Measurements from ENCODE around the gene MYO1F.

Gene MYO1F

GRCh38 chr19:8513687-8514504 lies 63.3 kb downstream of the MYO1F start, which contains the start of gene ZNF414:
Gene ZNF414 (minus strand): TSS chr19:8514167. CDS start chr19:8514046, 121 bp downstream.
- peaks cover 0 to 3% of the 10 kb centered on the region in 2 donors for H3K36me3 ChIP-seq (ENCODE audit: control insufficient read depth in 1 of 2, insufficient read depth in 2 of 2, low read length in 2 of 2)
- H3K9me3 ChIP-seq (ENCODE audit: control insufficient read depth in 1 of 2, low read length in 2 of 2) = no peaks in the 10 kb centered on the region
- H3K4me1 ChIP-seq (ENCODE audit: control insufficient read depth in 1 of 2, insufficient read depth in 2 of 2, low read length in 2 of 2) = peaks cover 4 to 24% of the 10 kb centered on the region in 2 donors
- no peaks in the 10 kb centered on the region for H3K27me3 ChIP-seq (ENCODE audit: low read depth, low read length)
- peak within 1 kb of the TSS; percentile 87 for H3K27ac ChIP-seq (ENCODE audit: low read length)
- peak within 1 kb of the TSS; percentile 65 to 67 for H3K4me3 ChIP-seq (ENCODE audit: low read depth in 1 of 2, low read length in 2 of 2)

- H3K27ac ChIP-seq (ENCODE audit: low read length) = peak overlapping the region; percentile 87
- H3K36me3 ChIP-seq (ENCODE audit: control insufficient read depth in 1 of 2, insufficient read depth in 2 of 2, low read length in 2 of 2) = peaks cover 0 to 3% of the 10 kb centered on the region in 2 donors
- peaks cover 4 to 24% of the 10 kb centered on the region in 2 donors for H3K4me1 ChIP-seq (ENCODE audit: control insufficient read depth in 1 of 2, insufficient read depth in 2 of 2, low read length in 2 of 2)
- no peaks in the 10 kb centered on the region for H3K9me3 ChIP-seq (ENCODE audit: control insufficient read depth in 1 of 2, low read length in 2 of 2)
- no peaks in the 10 kb centered on the region for H3K27me3 ChIP-seq (ENCODE audit: low read depth, low read length)
- H3K4me3 ChIP-seq (ENCODE audit: low read depth in 1 of 2, low read length in 2 of 2) = peak overlapping the region; percentile 65 to 67
Observed at GRCh38 chr19:8513036-8513686, 64.1 kb downstream of the MYO1F start.

- Histone ChIP-seq H3K4me1 (ENCODE audit: control insufficient read depth in 1 of 2, insufficient read depth in 2 of 2, low read length in 2 of 2) (peaks cover 4 to 24% of the 10 kb centered on the region in 2 donors), H3K36me3 (ENCODE audit: control insufficient read depth in 1 of 2, insufficient read depth in 2 of 2, low read length in 2 of 2) (peaks cover 0 to 3% of the 10 kb centered on the region in 2 donors), H3K9me3 (ENCODE audit: control insufficient read depth in 1 of 2, low read length in 2 of 2) (no peaks in the 10 kb centered on the region), H3K4me3 (ENCODE audit: low read depth in 1 of 2, low read length in 2 of 2) (peak overlapping the region in 1 of 2 donors; percentile 65), H3K27me3 (ENCODE audit: low read depth, low read length) (no peaks in the 10 kb centered on the region), H3K27ac (ENCODE audit: low read length) (no peak overlapping the region)
Observed at GRCh38 chr19:8512115-8512967, 64.9 kb downstream of the MYO1F start.

- Histone ChIP-seq H3K4me1 (ENCODE audit: control insufficient read depth in 1 of 2, insufficient read depth in 2 of 2, low read length in 2 of 2) (peaks cover 4 to 27% of the 10 kb centered on the region in 2 donors), H3K9me3 (ENCODE audit: control insufficient read depth in 1 of 2, low read length in 2 of 2) (no peaks in the 10 kb centered on the region), H3K27me3 (ENCODE audit: low read depth, low read length) (no peaks in the 10 kb centered on the region), H3K27ac (ENCODE audit: low read length) (no peak overlapping the region), H3K36me3 (ENCODE audit: control insufficient read depth in 1 of 2, insufficient read depth in 2 of 2, low read length in 2 of 2) (peaks cover 0 to 3% of the 10 kb centered on the region in 2 donors), H3K4me3 (ENCODE audit: low read depth in 1 of 2, low read length in 2 of 2) (no peak overlapping the region)
Observed at GRCh38 chr19:8511573-8512101, 65.6 kb downstream of the MYO1F start.

GRCh38 chr19:8510589-8511115 lies 66.6 kb downstream of the MYO1F start:
- Histone ChIP-seq H3K36me3 (ENCODE audit: control insufficient read depth in 1 of 2, insufficient read depth in 2 of 2, low read length in 2 of 2) (peaks cover 0 to 3% of the 10 kb centered on the region in 2 donors), H3K4me1 (ENCODE audit: control insufficient read depth in 1 of 2, insufficient read depth in 2 of 2, low read length in 2 of 2) (peaks cover 4 to 31% of the 10 kb centered on the region in 2 donors), H3K27ac (ENCODE audit: low read length) (no peak overlapping the region), H3K4me3 (ENCODE audit: low read depth in 1 of 2, low read length in 2 of 2) (no peak overlapping the region), H3K27me3 (ENCODE audit: low read depth, low read length) (no peaks in the 10 kb centered on the region), H3K9me3 (ENCODE audit: control insufficient read depth in 1 of 2, low read length in 2 of 2) (no peaks in the 10 kb centered on the region)

GRCh38 chr19:8506402-8506957 lies 70.8 kb downstream of the MYO1F start:
- Histone ChIP-seq H3K4me3 (ENCODE audit: low read depth in 1 of 2, low read length in 2 of 2) (peak overlapping the region; percentile 60 to 88), H3K27ac (ENCODE audit: low read length) (no peak overlapping the region), H3K4me1 (ENCODE audit: control insufficient read depth in 1 of 2, insufficient read depth in 2 of 2, low read length in 2 of 2) (peaks cover 0 to 9% of the 10 kb centered on the region in 2 donors)

GRCh38 chr19:8505680-8506401 lies 71.4 kb downstream of the MYO1F start:
- no peak overlapping the region for H3K27ac ChIP-seq (ENCODE audit: low read length)
- H3K36me3 ChIP-seq (ENCODE audit: control insufficient read depth in 1 of 2, insufficient read depth in 2 of 2, low read length in 2 of 2) = no peaks in the 10 kb centered on the region
- peaks cover 0 to 8% of the 10 kb centered on the region in 2 donors for H3K4me1 ChIP-seq (ENCODE audit: control insufficient read depth in 1 of 2, insufficient read depth in 2 of 2, low read length in 2 of 2)
- H3K9me3 ChIP-seq (ENCODE audit: control insufficient read depth in 1 of 2, low read length in 2 of 2) = no peaks in the 10 kb centered on the region
- peak overlapping the region; percentile 60 to 88 for H3K4me3 ChIP-seq (ENCODE audit: low read depth in 1 of 2, low read length in 2 of 2)
- no peaks in the 10 kb centered on the region for H3K27me3 ChIP-seq (ENCODE audit: low read depth, low read length)

More at GRCh38 chr19:8506402-8506957, 70.8 kb downstream of the MYO1F start:
- no peaks in the 10 kb centered on the region for H3K9me3 ChIP-seq (ENCODE audit: control insufficient read depth in 1 of 2, low read length in 2 of 2)
- no peaks in the 10 kb centered on the region for H3K36me3 ChIP-seq (ENCODE audit: control insufficient read depth in 1 of 2, insufficient read depth in 2 of 2, low read length in 2 of 2)
- no peaks in the 10 kb centered on the region for H3K27me3 ChIP-seq (ENCODE audit: low read depth, low read length)

GRCh38 chr19:8504919-8505318 lies 72.3 kb downstream of the MYO1F start:
- no peak overlapping the region for H3K27ac ChIP-seq (ENCODE audit: low read length)
- no peaks in the 10 kb centered on the region for H3K9me3 ChIP-seq (ENCODE audit: control insufficient read depth in 1 of 2, low read length in 2 of 2)
- no peaks in the 10 kb centered on the region for H3K27me3 ChIP-seq (ENCODE audit: low read depth, low read length)
- H3K4me1 ChIP-seq (ENCODE audit: control insufficient read depth in 1 of 2, insufficient read depth in 2 of 2, low read length in 2 of 2) = peaks cover 0 to 8% of the 10 kb centered on the region in 2 donors
- no peaks in the 10 kb centered on the region for H3K36me3 ChIP-seq (ENCODE audit: control insufficient read depth in 1 of 2, insufficient read depth in 2 of 2, low read length in 2 of 2)
- no peak overlapping the region for H3K4me3 ChIP-seq (ENCODE audit: low read depth in 1 of 2, low read length in 2 of 2)

GRCh38 chr19:8504171-8504570 lies 73.1 kb downstream of the MYO1F start:
- H3K4me3 ChIP-seq (ENCODE audit: low read depth in 1 of 2, low read length in 2 of 2) = no peak overlapping the region
- no peaks in the 10 kb centered on the region for H3K9me3 ChIP-seq (ENCODE audit: control insufficient read depth in 1 of 2, low read length in 2 of 2)
- H3K27ac ChIP-seq (ENCODE audit: low read length) = no peak overlapping the region

GRCh38 chr19:8503510-8503909 lies 73.7 kb downstream of the MYO1F start:
- H3K4me1 ChIP-seq (ENCODE audit: control insufficient read depth in 1 of 2, insufficient read depth in 2 of 2, low read length in 2 of 2) = peaks cover 0 to 8% of the 10 kb centered on the region in 2 donors
- H3K9me3 ChIP-seq (ENCODE audit: control insufficient read depth in 1 of 2, low read length in 2 of 2) = no peaks in the 10 kb centered on the region
- no peaks in the 10 kb centered on the region for H3K36me3 ChIP-seq (ENCODE audit: control insufficient read depth in 1 of 2, insufficient read depth in 2 of 2, low read length in 2 of 2)
- no peak overlapping the region for H3K27ac ChIP-seq (ENCODE audit: low read length)
- H3K4me3 ChIP-seq (ENCODE audit: low read depth in 1 of 2, low read length in 2 of 2) = no peak overlapping the region
- no peaks in the 10 kb centered on the region for H3K27me3 ChIP-seq (ENCODE audit: low read depth, low read length)

More at GRCh38 chr19:8504171-8504570, 73.1 kb downstream of the MYO1F start:
- no peaks in the 10 kb centered on the region for H3K27me3 ChIP-seq (ENCODE audit: low read depth, low read length)
- H3K36me3 ChIP-seq (ENCODE audit: control insufficient read depth in 1 of 2, insufficient read depth in 2 of 2, low read length in 2 of 2) = no peaks in the 10 kb centered on the region
- H3K4me1 ChIP-seq (ENCODE audit: control insufficient read depth in 1 of 2, insufficient read depth in 2 of 2, low read length in 2 of 2) = peaks cover 0 to 8% of the 10 kb centered on the region in 2 donors
